Stimulated activated CD8-positive, alpha-beta memory T cell treated with anti-CD3 and anti-CD28 coated beads, Interleukin-4, amount 100 ng/mL, for 24 hours (primary cell): ENCODE results near the gene GGACT.
"Not testable (repeated sequence)": the region's sequence is repeated elsewhere in the genome, so short reads cannot be mapped to it uniquely, and the experiment has no call there.

Experiments
- DNase-seq: peaks from one replicate; pipeline ENCODE4 v3.0.0-alpha.2; 2020; ENCODE audit warnings: low read depth

GGACT gene

DNA sequence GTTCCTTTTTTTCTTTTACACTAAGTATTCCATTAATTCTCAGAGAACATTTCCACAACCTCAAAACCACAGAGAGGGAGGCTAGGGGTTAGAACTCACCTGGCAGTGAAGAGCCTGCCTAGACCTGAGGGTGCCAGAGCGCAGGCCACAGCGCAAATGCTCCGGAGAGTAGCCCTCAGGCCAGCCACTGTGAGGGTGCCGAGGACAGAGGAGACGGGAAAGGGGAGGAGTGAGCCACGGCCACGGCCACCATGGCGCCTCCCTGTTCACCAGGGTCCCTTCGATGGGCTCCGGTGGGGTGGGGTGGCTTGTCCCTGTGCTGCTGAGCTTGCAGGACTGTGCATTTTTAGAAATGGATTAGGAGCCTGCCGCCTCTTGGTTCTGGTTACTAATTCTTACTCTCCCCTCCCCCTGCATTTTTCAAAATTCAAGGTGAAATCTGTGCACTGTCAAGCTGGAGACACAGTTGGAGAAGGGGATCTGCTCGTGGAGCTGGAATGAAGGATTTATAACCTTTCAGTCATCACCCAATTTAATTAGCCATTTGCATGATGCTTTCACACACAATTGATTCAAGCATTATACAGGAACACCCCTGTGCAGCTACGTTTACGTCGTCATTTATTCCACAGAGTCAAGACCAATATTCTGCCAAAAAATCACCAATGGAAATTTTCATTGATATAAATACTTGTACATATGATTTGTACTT lies 58.8 kb downstream of the GGACT start:
- no peak for DNase-seq

DNA sequence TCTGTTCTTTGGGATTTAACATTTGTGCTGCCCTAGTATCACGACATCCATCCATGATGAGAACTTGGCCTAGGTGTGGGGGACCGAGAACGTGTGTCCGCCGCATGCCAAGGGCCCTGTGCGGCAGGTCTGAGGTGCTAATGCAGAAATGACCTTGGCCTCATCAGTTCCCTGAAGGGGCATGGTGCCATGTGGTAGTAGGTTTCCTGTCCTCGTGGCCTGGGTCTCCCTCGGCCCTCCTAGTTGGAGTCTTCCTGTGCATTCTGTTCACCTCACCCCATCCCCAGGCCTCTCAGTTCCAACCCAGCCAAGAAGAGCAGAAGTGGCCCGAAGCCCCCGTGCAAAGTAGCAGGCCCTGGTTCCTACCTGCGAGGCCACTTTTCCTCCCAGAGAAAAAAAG lies 59.8 kb downstream of the GGACT start:
- no peak for DNase-seq

DNA sequence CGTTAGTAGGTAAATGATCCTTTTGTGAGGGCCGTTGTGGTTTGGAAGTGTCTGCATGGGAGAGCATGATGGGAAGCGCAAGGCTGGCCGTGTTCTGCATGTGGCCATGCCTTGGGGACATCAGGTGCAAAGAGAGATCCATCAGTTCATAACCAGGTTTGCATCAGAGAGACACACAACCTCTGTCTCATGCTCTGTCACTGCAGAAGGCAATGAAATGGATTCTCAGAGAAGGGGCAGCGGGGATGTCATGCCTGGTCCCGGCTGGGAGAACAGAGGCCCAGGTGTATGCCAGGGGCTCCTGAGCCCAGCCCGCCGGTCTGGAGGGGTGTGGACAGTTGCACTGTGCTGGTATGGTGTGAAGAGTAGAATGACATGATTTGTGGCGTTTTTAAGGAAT lies 60.2 kb downstream of the GGACT start:
- DNase-seq: no peak

DNA sequence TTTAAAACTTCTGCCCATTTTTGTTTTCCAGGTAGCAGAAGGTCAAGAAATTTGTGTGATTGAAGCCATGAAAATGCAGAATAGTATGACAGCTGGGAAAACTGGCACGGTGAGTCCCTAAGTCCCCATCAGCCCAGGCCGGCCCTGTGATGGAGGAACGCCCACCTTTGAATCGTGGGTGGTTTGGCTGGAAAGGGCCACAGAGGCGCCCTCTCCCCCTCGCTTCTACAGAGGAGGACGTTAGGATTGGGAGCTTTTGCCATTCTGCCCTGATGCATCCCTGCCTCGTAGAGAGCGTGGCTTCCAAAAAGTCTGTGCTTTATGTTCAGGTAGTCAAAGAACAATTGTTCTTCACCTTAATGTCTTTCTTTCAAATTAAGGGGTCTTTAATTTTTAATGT lies 60.9 kb downstream of the GGACT start:
- DNase-seq: no peak

DNA sequence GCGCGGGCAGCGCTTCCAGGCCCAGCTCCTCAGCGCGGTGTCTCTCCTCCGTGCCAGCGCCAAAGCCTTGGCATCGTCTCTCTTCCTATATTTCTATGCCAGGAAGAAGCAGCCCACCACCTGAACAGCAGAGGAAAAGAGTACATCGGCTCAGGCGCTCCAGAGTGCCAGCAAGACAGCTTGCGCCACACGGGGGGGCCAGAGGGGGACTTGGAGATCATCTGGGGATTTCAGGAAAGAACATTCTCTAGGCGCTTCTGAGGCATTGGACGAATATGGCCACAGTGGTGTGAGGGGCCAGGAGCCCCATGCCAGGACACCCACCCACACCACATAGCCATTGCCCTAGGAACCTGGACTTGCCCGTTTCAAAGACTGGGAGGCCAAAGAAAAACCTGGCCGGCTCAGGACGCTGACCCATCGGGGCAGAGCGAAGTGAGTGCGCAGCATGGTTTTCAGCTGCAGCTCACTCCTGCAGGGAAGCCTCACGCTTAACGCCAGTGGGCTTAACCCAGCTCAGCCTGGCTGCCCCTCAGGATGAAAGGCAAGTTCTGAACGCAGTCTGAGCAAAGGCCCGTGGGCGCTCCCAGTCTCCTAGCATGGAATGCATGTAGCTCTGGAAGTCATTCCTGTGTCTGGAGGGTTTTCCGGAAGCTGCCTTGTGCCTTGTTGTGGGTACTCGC lies 62.1 kb downstream of the GGACT start:
- no peak for DNase-seq

DNA sequence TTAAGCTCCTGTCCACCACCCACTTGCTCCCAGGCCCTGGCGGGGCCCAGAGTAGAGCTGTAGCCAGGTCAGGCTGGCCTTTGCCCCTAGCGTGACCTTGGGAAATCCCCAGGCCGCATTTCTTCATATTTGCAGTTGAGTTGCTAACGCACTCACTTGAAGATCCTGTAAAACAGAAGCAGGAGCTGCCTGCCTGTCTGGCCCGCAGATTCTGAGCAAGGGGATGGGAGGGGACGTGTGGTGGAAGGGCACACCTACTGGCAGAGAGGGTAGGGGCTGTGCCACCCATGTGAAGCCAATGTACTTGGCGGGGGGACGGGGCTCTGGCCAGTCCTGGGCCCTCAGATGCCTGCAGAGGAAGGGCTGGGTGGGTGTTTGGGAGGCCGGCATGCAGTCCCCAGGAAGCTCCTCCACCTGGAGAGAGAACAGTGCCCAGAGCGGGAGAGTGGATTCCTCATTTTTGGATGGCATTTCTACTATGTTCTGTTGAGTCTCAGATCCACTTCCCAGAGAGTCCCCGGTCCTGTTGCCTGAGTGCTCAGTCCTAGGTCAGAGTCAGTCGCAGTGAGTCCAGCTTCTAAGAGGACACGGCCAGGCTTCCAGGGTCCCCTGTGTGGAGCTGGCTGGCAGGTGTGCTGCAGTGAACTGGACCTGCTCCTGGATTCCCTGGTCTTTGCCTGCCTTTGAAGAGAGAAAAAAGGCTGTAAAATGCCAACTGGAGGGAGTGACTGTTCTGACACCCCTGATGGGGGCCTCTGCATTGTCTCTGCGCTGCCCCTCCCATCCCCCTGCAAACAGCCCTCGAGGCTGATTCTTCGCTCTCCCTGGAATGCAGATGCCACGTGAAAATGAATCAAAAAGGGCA lies 62.9 kb downstream of the GGACT start:
- DNase-seq: no peak

DNA sequence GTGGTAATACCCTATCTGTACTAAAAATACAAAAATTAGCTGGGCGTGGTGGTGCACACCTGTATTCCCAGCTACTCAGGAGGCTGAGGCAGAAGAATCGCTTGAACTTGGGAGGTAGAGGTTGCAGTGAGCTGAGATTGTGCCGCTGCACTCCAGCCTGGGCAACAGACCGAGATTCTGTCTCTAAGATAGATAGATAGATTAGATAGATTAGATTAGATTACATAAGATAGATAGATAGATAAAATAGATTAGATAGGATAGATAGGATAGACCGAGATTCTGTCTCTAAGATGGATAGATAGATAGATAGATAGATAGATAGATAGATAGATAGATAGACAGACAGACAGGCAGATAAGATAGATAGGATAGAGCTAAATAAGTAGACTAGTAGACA lies 63.9 kb downstream of the GGACT start:
- DNase-seq: not testable (repeated sequence)

DNA sequence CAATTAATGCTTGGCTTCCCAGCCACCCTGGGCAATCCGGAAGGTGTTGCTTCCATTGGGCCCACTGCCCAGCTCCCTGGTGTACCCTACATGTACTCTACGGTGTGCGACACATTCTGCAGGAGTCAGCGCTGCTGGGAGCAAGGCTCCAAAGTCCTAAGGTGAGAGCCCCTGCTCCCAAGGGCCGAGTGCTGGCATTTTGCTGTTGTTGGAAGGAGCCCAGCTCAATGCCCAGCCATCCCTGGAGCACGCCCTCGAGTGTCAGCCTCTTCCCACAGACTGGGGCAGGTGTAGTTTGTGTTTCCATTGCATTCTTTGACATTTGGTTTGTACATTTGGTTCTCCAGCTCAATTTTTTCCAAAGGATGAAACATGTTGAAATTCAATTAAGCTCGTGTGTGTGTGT lies 64.6 kb downstream of the GGACT start:
- no peak for DNase-seq

DNA sequence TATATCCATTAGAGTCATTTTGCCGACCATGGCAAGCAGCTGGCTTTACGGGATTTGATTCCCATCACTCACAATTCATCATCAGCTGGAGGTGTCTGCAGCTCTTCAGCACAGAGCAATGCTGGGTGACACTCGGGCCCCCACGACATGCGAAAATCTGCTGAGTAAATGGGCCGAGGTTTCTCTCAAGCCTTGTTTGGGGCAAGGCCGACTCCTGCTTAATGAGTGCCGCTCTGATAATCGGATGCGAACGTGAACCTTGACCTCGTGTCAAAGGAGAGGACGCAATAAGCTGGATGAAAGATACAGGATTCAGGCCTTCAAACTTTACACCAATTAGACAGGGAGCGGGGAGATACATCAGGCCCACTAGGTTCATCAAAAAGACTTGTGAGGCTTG lies 65.2 kb downstream of the GGACT start:
- DNase-seq: no peak

DNA sequence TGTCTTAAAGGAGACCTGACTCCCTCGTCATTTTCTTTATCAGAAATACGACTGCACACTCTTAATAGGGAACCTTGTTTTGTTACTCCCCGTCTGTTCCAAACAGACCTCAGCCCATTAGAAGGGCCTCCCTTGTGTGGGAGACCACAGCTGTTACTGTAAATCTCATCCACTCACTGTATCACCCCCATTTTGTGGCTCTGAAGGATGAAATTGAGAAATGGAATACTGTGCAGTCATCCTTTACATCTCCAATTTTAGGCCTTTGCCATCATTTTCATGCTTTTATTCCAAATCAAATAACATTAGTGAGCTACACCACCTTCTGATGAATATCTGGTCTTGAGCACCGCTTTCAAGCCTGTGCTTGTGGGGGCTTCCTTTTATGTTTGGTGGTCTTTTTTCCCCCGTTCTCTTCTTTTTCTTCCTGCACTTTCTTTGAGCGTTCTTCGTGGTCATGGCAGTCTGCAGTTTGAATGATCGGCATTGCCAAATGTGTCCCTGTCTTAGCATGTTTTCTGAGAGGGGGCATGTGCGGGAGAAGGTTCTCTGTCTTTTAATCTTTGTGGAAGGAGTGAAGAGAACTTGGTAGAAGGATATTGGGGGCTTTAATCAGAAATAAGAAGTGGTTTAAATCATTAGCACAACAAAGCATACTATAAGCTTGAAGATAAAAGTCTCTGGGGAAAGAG lies 65.8 kb downstream of the GGACT start:
- DNase-seq: no peak

DNA sequence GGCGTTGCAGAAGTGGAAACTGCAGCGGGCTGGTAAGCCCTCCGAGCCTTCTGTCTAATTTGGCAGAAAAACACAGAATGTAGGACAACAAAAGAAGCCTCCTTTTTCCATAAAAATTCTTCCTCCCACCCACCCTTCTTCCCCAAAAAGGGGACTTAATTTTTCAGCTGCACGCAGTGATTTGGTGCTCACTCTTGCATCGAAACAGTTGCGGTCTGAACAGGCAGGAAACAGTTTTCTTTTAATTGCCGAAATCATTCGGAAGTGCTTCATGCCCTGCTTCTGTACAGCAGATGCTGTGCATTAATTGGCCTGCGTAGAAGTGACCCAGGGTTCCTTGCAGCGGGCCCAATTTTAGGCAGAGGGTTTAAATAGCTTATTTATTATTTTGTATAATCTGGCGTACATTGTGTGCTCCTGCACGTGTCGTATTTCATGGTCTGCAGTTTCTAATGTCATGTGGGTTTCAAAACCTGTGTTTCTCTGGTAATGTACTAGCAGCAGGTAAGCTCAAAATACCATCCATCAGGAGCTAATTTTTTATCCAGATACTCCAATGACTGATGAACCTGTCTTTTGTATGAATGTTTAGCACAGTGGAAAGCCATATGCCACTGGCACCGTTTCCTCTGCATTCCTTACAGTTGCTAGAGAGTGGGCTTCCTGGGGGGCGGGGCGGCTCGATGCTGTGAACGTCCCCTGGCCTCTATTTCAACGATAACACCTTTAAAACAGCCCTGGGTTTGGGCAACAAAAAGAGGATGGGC lies 66.6 kb downstream of the GGACT start:
- no peak for DNase-seq

DNA sequence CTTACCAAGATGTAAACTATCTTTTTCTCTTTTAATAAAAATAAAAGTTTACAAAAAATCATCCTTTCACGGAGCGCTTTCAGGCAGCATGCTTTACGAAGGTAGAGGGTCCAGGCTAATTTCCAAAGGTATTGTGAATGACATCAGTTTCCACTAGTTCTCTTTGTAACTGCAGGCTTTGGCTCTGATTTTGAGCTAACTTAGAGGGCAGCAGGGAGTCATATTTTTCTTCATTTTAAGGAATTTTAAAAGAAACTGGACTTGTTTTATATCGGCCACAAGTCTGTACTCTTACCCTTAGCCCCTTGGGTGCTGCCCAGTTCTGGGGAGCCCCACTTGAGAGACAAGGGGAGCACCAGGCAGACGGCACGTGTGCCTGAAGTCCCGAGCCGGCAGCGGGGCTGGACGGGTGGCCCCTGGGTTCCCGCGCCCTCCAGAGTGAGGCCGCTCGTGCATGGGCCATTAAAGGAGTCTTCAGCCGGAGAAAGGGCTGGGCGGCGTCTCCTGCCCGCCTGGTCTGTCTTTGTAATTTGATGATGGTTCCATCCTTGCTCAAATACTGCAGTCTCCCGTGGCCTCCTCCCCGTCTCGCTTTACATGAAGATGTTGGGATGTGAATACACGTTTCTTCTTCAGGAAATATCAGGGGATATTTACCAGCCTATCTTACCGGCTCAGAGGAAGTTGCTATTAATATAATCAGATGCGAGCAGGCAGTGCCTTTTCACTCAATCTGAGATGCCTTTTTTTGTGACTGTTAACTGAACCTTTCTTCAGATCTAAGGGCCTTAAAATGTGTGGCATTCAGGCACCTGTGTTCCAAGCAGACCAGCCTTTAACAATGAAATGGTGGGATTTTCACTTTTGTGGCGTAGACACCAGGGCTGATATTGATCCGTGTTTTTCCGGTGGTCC lies 67.4 kb downstream of the GGACT start:
- no peak for DNase-seq

DNA sequence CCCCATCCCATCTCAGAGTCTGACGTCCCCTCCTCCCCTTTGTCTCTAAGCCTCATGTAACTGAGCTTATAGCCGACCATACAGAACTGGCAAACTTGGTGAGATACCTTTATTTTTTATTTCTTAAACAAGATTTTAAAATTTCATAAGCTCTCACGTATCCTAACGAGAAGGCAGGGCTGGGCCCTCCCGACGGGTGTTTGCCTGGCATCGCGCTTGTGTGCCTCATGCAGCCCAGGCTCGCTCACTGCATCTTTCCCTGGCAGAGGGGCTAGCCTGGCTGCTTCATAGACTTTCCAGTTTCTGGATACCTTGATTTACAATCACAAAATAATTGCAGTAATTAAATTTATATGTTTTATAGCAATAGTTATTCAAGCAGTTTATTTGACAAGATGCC lies 69.0 kb downstream of the GGACT start:
- no peak for DNase-seq

DNA sequence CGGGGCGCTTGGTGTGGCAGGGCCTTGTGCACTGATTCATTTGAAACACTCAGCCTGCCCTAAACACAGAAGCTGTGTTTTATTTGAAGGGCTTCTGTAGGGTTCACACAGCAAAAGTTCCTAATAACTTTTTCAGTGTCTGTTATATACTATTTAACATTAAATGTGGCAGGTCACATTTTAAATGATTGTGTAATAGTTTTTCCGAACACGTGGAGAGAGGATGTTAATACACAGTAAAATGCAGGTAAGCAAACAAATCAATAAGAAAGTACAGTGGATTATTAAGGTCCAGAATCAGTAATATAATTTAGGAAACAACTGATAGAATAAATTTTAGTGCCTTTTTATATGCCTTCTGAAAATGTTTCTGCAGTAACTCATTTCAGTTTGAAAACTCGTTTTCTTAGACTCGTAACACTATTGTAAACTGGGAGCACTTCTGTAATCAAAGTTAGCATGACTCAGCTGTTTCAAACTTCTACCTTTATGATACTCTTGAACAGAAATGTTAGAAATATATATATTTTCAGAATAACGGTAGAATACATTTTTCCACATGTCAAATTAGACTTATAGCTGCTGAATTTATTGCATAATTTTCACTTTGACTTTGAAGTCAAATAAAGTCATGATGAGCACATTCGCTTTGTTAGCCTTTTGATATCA lies 70.1 kb downstream of the GGACT start:
- no peak for DNase-seq

DNA sequence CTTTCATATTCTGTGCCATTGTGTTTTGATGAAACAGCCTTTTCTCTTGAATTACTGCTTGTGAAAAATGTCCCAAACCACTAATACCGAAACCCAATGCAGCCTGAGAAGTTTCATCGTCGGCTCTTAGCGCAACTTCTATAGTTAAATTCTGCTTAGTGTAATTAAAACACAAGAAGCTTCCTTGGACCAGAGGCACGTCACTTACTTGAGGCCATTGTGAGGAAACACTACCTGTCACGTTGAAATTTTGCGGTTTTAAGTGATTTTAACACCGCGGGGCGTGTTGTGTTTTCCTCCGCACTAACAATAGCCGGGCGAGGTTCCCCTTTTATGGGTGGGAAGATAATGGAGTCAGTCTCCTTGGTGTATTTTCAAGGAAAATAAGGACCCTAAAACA lies 70.9 kb downstream of the GGACT start:
- DNase-seq: no peak

DNA sequence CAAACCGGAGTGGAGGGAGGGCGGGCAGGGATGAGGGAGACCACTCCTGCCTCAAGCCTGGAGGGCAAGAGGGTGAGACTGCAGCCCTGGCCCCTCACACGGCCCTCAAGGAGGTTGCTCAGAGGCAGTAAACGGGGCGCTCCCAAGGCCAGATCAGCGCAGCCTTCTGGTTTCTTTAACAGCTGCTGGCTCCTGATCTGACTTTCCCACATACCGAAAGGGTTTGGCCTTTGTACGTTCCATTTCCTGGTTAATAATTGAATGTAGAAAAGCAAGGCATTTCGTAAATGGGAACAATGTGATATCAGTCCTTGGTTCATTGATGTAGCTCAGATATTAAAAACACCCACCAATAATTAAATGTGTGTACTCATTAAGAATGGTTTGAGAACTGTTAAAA lies 71.5 kb downstream of the GGACT start:
- no peak for DNase-seq

DNA sequence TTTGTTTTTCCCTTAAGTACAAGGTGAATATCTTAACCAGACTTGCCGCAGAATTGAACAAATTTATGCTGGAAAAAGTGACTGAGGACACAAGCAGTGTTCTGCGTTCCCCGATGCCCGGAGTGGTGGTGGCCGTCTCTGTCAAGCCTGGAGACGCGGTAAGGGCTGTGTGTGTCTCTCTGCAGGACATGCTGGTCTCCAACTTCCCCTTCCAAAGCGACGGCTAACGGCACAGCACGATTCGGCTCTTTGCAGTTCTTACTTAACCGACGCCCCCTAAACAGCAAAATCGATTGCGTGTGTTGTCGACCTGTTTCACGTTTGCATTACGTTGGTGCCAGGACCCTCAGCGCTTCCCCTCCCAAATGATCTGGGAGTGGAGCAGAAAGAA lies 73.2 kb downstream of the GGACT start:
- no peak for DNase-seq

DNA sequence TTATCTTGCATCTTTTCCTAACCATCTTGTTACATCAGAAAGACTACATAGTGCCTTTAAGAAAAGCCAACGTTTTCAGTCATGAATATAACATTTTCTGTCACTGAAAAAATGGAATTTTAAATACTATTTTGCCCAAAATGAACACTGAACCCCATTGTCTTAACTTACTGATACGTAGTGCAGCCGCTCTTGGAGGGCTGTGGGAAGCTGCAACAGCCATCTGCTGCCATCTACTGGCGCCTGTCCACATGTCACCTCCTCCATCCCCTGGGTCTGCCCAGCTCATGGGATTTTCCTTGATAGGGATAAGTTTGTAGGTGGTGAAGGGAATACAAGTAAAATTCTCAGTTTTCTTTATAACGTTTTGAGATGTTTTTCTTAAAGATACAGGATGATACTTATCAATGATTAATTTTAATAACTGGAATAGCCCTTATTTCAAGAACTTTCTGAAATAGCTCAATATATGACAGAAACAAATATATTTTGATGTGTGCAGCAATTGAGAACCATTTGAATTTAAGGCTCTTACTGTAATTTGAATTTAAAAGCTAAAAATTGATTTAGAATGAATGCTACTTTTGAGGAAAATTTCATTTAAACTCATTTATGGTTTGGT lies 73.7 kb downstream of the GGACT start:
- DNase-seq: peak; percentile 54

DNA sequence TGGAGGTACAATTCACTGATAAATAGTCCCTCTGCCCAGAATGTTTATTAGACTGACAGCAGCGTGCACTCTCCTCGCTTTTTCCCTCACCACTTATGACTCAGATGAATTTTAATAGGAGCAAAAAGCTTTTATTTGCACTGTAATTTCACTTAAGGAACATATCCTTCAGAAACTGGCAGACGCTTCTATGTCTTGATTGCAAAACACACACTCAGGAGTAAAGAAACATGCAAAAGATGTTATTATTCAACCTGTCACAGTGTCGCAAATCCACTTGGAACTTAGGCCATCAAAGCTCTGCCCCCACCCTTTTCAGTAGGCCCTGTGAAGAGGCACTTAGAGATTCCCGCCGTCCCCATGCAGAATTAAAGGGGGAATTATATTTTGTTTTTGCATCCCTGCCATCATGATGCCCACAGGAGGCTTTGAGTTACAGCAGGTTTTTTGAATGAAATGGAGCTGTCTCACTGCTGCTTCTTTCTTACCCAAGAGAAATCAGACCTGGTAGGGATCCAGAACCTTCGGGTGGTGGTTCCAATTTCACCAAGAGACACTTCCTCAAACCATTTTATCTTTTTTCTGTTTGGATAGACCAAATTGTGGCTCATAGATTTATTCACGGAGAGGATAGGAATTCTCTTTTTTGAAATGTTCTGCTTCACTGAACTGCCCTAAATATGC lies 74.5 kb downstream of the GGACT start:
- no peak for DNase-seq
